PC-9 (cell line): ENCODE measurements around the gene NCOR2.

ENCODE experiments used
- CTCF ChIP-seq: fragments of 200-600 bp; sonication (generic); conservative IDR thresholded peaks from 2 replicates; pipeline ENCODE4 v1.6.1; 2017; ENCODE audit warnings: mixed run types, antibody characterized with exemption, mild to moderate bottlenecking, moderate library complexity
- EZH2 ChIP-seq: fragments of 200-600 bp; sonication (generic); IDR thresholded peaks from 2 replicates; pipeline ENCODE4 v1.8.0; 2017; ENCODE audit warnings: antibody characterized with exemption, low read depth

- no peak for TF ChIP-seq CTCF
- no peak for TF ChIP-seq EZH2
Measured at GRCh38 chr12:124604264-124604680, 36.9 kb upstream of the NCOR2 start.
